GM08714 (cell line): ENCODE data around the gene PLPP4.

ENCODE experiments used
- H3K4me3 ChIP-seq: fragments of 200-500 bp; sonication (Bioruptor generic); 2 replicates; pipeline ENCODE4 v1.5.1; 2014; ENCODE audit warnings: mild to moderate bottlenecking, low read length, inconsistent platforms
- ZNF274 ChIP-seq: IDR thresholded peaks from 2 replicates; pipeline ENCODE4 v1.6.1; 2012; ENCODE audit warnings: mild to moderate bottlenecking, low read depth, low read length

PLPP4 gene

GRCh38 chr10:120466006-120466405 is 9.0 kb downstream of the PLPP4 start:
- TF ChIP-seq ZNF274, result no peak
- no peak overlapping the region for H3K4me3 ChIP-seq

DNA sequence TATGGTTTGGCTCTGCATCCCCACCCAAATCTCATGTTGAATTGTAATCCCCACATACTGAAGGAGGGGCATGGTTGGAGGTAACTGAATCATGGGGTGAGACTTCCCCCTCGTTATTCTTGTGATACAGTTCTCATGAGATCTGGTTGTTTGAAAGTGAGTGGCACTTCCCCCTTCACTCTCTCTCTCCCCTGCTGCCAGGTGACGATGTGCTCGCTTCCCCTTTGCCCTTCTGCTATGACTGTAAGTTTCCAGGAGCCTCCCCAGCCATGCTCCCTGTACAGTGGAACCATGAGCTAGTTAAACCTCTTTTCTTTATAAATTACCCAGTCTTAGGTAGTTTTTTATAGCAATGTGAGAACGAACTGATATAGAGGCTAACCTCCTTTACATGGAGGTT is 16.6 kb downstream of the PLPP4 start:
- H3K4me3 ChIP-seq, result no peak overlapping the region
- TF ChIP-seq ZNF274, result no peak

GRCh38 chr10:120474956-120475355 is 17.9 kb downstream of the PLPP4 start:
- no peak overlapping the region for H3K4me3 ChIP-seq
- TF ChIP-seq ZNF274, result no peak

- H3K4me3 ChIP-seq, result no peak overlapping the region
- TF ChIP-seq ZNF274, result no peak
Observed at GRCh38 chr10:120475844-120476791, 19.1 kb downstream of the PLPP4 start.

DNA sequence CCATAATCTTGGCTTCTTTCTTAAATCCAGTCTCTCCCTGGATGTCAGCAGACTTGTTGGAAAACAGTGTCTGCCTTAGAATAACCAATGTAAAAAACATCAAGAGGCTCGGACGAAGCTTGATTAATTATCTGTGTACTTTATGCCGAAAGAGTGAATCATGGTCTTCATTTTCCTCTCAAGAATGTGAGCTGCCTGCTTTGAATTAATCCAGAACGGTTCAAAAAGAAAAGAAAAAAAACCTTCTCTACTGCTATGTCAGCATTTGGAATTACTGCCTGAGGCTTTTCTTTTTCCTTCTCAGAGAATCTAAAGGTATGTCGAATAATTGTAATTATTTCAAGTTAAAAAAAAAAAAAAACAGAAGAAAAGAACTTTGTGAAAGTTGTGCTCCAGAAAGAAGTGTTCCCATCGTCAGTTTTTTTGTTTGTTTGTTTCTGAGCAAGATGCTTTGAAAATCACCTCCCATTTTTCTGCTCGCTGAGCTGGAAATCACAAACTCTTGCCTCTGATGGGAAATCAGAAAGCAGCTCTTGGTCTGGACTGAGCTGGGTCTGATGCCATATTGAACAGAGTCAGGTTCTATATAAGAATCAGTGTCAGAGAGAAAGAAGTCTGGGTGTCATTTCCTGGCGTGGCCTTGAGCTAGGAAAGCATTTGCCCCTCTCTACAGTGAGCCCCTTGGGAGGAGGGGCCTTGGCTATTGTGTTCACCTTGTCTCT is 20.2 kb downstream of the PLPP4 start:
- no peak for TF ChIP-seq ZNF274
- no peak overlapping the region for H3K4me3 ChIP-seq

GRCh38 chr10:120477743-120478141 is 20.7 kb downstream of the PLPP4 start:
- TF ChIP-seq ZNF274, result no peak
- H3K4me3 ChIP-seq, result no peak overlapping the region

- no peak overlapping the region for H3K4me3 ChIP-seq
- TF ChIP-seq ZNF274, result no peak
Observed at GRCh38 chr10:120478386-120478785, 21.4 kb downstream of the PLPP4 start.

DNA sequence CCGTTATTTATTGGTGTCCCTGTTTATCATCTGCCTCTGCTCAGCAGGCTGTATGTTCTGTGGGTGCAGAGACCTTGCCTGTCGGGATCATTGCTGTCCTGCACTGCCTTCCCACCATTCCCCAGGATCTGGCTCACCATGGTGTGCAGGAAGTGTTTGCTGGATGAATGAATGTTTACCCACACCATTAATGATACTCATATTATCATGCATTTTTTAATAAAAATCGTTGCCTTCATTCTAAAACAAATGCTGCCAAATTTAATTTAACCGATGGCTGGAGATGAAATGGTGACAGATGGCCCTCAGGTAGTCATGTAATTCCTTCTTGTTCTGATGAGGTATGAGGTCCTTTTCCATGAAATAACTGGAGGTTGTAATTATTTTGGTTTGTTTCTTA is 22.5 kb downstream of the PLPP4 start:
- no peak overlapping the region for H3K4me3 ChIP-seq
- TF ChIP-seq ZNF274, result no peak

GRCh38 chr10:120480065-120480600 is 23.1 kb downstream of the PLPP4 start:
- TF ChIP-seq ZNF274, result no peak
- H3K4me3 ChIP-seq, result no peak overlapping the region

DNA sequence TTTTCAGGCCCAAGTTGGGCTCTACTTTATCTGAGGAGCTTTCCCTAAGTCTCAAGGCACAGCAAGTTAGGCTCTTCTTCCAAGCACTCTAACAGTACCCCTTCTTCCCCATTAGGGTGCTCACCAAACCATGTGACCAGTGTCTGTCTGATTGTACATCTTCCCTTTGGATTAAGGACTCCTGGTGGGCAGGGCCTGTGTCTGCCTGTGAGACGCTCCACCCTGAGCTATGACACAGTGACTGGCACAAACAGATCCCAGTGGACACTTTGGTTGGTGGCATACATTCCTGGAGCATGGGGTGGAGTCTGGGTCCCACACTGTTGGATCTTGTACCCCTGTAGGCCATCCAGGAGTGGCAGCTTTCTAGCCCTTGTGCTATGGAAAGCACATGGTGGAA is 23.8 kb downstream of the PLPP4 start:
- no peak for TF ChIP-seq ZNF274
- no peak overlapping the region for H3K4me3 ChIP-seq

DNA sequence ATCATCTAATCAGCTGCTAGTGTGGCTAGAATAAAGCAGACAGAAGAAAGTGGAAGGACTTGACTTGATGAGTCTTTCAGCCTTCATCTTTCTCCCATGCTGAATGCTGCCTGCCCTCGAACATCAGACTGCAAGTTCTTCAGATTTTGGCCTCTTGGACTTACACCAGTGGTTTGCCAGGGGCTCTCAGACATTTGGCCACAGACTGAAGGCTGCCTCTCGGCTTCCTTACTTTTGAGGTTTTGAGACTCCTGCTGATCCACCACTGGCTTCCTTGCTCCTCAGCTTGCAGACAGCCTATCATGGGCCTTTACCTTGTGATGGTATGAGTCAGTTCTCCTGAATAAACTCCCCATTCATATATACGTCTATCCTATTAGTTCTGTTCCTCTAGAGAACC is 26.0 kb downstream of the PLPP4 start:
- H3K4me3 ChIP-seq, result no peak overlapping the region
- no peak for TF ChIP-seq ZNF274

GRCh38 chr10:120483651-120484301 is 26.7 kb downstream of the PLPP4 start:
- H3K4me3 ChIP-seq, result no peak overlapping the region
- TF ChIP-seq ZNF274, result no peak

DNA sequence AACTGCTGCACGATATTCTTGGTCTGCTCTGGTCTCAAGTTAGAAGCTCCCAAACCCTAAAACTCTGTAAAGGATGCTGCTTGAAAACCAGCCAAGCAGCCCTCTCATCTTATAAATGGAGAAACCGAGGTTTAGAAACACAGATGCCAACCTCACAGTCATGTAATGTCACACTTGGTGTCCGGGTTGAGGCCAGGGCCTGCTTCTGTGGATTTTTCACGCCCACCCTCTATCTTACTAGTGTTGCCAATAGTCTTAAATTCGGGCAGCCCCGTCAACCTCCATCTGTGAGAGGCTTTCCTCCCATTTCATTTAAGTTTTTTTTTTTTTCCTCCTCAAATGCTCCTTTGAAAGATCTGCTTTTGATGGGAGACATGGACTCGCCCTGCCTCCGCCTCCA is 28.9 kb downstream of the PLPP4 start:
- TF ChIP-seq ZNF274, result no peak

GRCh38 chr10:120486671-120487205 is 29.7 kb downstream of the PLPP4 start:
- TF ChIP-seq ZNF274, result no peak
- H3K4me3 ChIP-seq, result no peak overlapping the region

More for the DNA sequence above, 28.9 kb downstream of the PLPP4 start:
- H3K4me3 ChIP-seq, result no peak overlapping the region
